ENCODE data around the gene RANBP17. TPM values are rescaled to one million over a fixed set of nuclear protein-coding genes. Genes with fewer than 3 reads are reported as not detected.

RANBP17 gene
- total and polyA plus RNA-seq, 2 donors (not counting 1 experiment from before 2014, with no cell fraction given), result not detected

DNA sequence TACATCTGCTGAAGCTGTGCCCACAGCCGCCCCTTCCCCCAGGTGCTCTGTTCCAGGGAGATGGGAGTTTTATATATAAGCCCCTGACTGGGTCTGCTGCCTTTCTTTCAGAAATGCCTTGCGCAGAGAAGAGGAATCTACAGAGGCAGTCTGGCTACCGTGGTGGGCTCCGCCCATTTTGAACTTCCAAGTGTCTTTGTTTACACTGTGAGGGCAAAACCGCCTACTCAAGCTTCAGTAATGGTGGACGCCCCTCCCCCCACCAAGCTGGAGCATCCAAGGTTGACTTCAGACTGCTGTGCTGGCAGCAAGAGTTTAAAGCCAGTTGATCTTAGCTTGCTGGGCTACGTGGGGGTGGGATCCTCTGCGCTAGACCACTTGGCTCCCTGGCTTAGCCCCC is 41.3 kb downstream of the RANBP17 start:
- no peaks in the 10 kb centered on the region for H3K79me2 ChIP-seq (ENCODE audit: control insufficient read depth, insufficient read depth, low read length)
- POLR2A ChIA-PET, result no interaction called here
- ATAC-seq (ENCODE audit: low read depth), result no peak
- no peaks in the 10 kb centered on the region for H3K27me3 ChIP-seq (replicated peaks in 1 of 4; ENCODE audit: control extremely low read depth in 1 of 4, control insufficient read depth in 3 of 4, insufficient read depth in 4 of 4, low read length in 3 of 4)
- no peak overlapping the region for H3K4me3 ChIP-seq (ENCODE audit: control extremely low read depth in 1 of 5, extremely low read depth in 1 of 5, insufficient read depth in 1 of 5, low read depth in 2 of 5, low read length in 4 of 5)
- H3K4me2 ChIP-seq (replicated peaks; ENCODE audit: low read depth, low read length, poor library complexity, severe bottlenecking), result no peak overlapping the region
- H3K9me3 Mint-ChIP-seq (ENCODE audit: insufficient read depth), result peaks cover 2% of the 10 kb centered on the region
- TF ChIP-seq, protein P1, sequence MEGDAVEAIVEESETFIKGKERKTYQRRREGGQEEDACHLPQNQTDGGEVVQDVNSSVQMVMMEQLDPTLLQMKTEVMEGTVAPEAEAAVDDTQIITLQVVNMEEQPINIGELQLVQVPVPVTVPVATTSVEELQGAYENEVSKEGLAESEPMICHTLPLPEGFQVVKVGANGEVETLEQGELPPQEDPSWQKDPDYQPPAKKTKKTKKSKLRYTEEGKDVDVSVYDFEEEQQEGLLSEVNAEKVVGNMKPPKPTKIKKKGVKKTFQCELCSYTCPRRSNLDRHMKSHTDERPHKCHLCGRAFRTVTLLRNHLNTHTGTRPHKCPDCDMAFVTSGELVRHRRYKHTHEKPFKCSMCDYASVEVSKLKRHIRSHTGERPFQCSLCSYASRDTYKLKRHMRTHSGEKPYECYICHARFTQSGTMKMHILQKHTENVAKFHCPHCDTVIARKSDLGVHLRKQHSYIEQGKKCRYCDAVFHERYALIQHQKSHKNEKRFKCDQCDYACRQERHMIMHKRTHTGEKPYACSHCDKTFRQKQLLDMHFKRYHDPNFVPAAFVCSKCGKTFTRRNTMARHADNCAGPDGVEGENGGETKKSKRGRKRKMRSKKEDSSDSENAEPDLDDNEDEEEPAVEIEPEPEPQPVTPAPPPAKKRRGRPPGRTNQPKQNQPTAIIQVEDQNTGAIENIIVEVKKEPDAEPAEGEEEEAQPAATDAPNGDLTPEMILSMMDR (IDR thresholded peaks at IDR 0.05), result no peak
- TF ChIP-seq EZH2 (IDR thresholded peaks at IDR 0.05; ENCODE audit: borderline replicate concordance, insufficient read depth, low read depth, low read length, poor library complexity, severe bottlenecking), result no peak
- no peaks in the 10 kb centered on the region for H3K4me1 ChIP-seq (ENCODE audit: control insufficient read depth in 2 of 2, insufficient read depth in 2 of 2, low read length in 2 of 2)
- H3K27me3 Mint-ChIP-seq, result no peaks in the 10 kb centered on the region
- H3K36me3 ChIP-seq (replicated peaks in 1 of 2; ENCODE audit: control extremely low read depth in 1 of 2, control insufficient read depth in 1 of 2, extremely low read depth in 1 of 2, insufficient read depth in 2 of 2, low read length in 1 of 2), result no peaks in the 10 kb centered on the region
- H2AFZ ChIP-seq (ENCODE audit: insufficient read depth, low read depth, low read length, poor library complexity, severe bottlenecking), result no peak overlapping the region
- no peak overlapping the region for H3K27ac ChIP-seq (ENCODE audit: low read length in 2 of 2)
- intact Hi-C loops (cut with micrococcal nuclease), result no loop called here
- H3K4me1 Mint-ChIP-seq, result no peaks in the 10 kb centered on the region
- no peak overlapping the region for H3K9ac ChIP-seq (ENCODE audit: low read length)
- H3K9me3 ChIP-seq (ENCODE audit: control extremely low read depth in 1 of 3, control insufficient read depth in 2 of 3, insufficient read depth in 1 of 3, low read length in 2 of 3), result no peaks in the 10 kb centered on the region
- 96% methylated on average over 7 of the region's 8 CpGs for WGBS (ENCODE audit: insufficient coverage)
- H3K4me3 Mint-ChIP-seq, result no peak overlapping the region
- no peak overlapping the region for H3K27ac Mint-ChIP-seq
- H4K20me1 ChIP-seq (ENCODE audit: control insufficient read depth, insufficient read depth, low read length, poor library complexity, severe bottlenecking), result no peaks in the 10 kb centered on the region
- DNase-seq, result no peak
- CTCF ChIA-PET, result no interaction called here

DNA sequence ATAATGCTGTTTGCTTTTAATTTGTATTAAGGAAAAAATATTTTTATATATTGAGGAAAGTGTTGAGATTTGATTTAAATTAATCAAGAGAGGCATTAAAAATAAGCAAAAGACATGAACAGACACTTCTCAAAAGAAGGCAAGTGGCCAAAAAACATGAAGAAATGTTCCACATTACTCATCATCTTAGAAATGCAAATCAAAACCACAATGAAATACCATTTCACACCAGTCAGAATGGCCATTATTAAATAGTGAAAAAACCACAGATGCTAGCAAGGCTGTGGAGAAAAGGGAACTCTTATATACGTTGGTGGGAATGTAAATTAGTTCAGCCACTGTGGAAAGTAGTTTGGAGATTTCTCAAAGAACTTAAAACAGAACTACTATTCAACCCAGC is 45.9 kb downstream of the RANBP17 start:
- H3K4me2 ChIP-seq (replicated peaks; ENCODE audit: low read depth, low read length, poor library complexity, severe bottlenecking), result no peak overlapping the region
- no peaks in the 10 kb centered on the region for H3K9me3 ChIP-seq (ENCODE audit: control extremely low read depth in 1 of 3, control insufficient read depth in 2 of 3, insufficient read depth in 1 of 3, low read length in 2 of 3)
- no peak overlapping the region for H3K27ac Mint-ChIP-seq
- no peaks in the 10 kb centered on the region for H3K27me3 ChIP-seq (replicated peaks in 1 of 4; ENCODE audit: control extremely low read depth in 1 of 4, control insufficient read depth in 3 of 4, insufficient read depth in 4 of 4, low read length in 3 of 4)
- H3K4me1 ChIP-seq (ENCODE audit: control insufficient read depth in 2 of 2, insufficient read depth in 2 of 2, low read length in 2 of 2), result no peaks in the 10 kb centered on the region
- DNase-seq (no peak), ATAC-seq (ENCODE audit: low read depth) (no peak)
- H3K79me2 ChIP-seq (ENCODE audit: control insufficient read depth, insufficient read depth, low read length), result no peaks in the 10 kb centered on the region
- no peak overlapping the region for H3K4me3 Mint-ChIP-seq
- H3K27me3 Mint-ChIP-seq, result no peaks in the 10 kb centered on the region
- peaks cover 2% of the 10 kb centered on the region for H3K9me3 Mint-ChIP-seq (ENCODE audit: insufficient read depth)
- ChIA-PET POLR2A (no interaction called here), CTCF (no interaction called here)
- no peak overlapping the region for H2AFZ ChIP-seq (ENCODE audit: insufficient read depth, low read depth, low read length, poor library complexity, severe bottlenecking)
- H3K9ac ChIP-seq (ENCODE audit: low read length), result no peak overlapping the region
- no peaks in the 10 kb centered on the region for H3K36me3 ChIP-seq (replicated peaks in 1 of 2; ENCODE audit: control extremely low read depth in 1 of 2, control insufficient read depth in 1 of 2, extremely low read depth in 1 of 2, insufficient read depth in 2 of 2, low read length in 1 of 2)
- WGBS (ENCODE audit: insufficient coverage), result no CpG with 5 or more reads among the region's 1 CpG
- intact Hi-C loops (cut with micrococcal nuclease), result no loop called here
- H4K20me1 ChIP-seq (ENCODE audit: control insufficient read depth, insufficient read depth, low read length, poor library complexity, severe bottlenecking), result no peaks in the 10 kb centered on the region
- no peak overlapping the region for H3K27ac ChIP-seq (ENCODE audit: low read length in 2 of 2)
- TF ChIP-seq EZH2 (IDR thresholded peaks at IDR 0.05; ENCODE audit: borderline replicate concordance, insufficient read depth, low read depth, low read length, poor library complexity, severe bottlenecking), result no peak
- TF ChIP-seq, protein P1 (IDR thresholded peaks at IDR 0.05), result no peak
- no peaks in the 10 kb centered on the region for H3K4me1 Mint-ChIP-seq
- H3K4me3 ChIP-seq (ENCODE audit: control extremely low read depth in 1 of 5, extremely low read depth in 1 of 5, insufficient read depth in 1 of 5, low read depth in 2 of 5, low read length in 4 of 5), result no peak overlapping the region
